Fibroblast of peridontal ligament (primary cell): ENCODE results near the gene CAMSAP1.

Experiments
- DNase-seq: peaks from one replicate; pipeline ENCODE4 v3.0.0-alpha.2; 2010; ENCODE audit errors: extremely low read depth

CAMSAP1 gene

GRCh38 chr9:135941288-135941995 lies 34.1 kb upstream of the CAMSAP1 start:
- no peak for DNase-seq

DNA sequence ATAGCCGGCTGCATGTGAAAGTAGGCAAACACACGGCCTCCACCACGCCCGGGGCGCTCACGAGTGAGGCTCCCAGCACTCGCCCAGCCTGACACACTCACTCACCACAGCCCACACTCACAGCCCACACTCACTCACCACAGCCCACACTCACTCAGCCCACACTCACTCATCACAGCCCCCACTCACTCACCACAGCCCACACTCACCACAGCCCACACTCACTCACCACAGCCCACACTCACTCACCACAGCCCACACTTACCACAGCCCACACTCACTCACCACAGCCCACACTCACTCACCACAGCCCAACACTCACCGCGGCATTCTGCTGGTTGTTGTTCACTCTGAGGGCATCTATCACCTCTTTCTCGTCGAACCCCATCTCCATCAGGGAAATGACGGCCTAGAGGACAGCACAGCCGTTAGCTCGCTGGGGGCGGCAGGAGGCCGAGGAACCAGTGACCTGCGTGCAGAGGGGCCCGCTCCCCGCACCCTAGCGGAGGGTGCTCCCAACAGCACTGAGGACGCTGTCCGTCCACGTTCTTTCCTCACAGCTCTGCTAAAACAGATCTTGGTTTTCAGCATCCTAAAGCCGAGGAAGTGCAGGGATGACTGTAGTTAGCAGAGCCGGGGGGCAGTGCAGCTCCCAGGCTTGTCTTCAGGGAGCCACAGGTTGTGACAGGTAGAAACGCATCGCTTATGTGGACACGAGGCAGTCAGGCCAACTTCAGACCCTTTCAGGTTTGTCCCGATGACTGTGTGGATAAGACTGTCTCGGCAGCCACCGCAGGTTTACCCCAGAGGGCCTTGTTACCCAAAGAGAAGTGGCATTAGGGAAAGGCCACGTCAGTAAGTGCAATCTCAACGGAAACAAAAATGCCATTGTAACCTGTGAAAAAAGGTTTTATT lies 32.3 kb upstream of the CAMSAP1 start:
- no peak for DNase-seq

- no peak for DNase-seq
Measured at GRCh38 chr9:135937521-135938489, 30.5 kb upstream of the CAMSAP1 start.

- DNase-seq, result no peak
Measured at GRCh38 chr9:135933114-135933513, 25.8 kb upstream of the CAMSAP1 start.

- no peak for DNase-seq
Measured at GRCh38 chr9:135932656-135933055, 25.3 kb upstream of the CAMSAP1 start.

DNA sequence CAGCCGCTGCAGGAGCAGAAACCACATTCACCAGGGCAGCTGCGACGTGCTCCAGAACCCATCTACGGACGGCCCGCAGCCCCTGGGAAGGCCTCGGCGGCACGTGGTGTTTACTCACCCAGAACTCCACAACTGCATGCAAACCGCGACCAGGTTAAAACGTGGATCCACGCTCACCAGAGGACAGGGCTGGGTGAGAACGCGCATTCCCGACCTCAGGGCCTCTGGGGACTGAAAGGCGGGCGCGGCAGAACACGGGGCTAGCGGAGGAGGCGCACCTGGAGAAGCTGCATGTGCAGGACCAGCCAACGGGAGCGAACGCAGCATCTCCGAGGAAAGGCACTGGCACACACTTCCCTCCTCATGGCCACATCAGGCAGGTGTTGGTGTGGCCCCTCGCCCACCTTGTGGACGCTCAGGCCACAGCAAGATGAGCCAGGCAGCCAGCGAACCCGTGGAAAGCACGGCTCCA lies 24.0 kb upstream of the CAMSAP1 start:
- DNase-seq, result no peak

- no peak for DNase-seq
Measured at GRCh38 chr9:135930446-135931345, 23.4 kb upstream of the CAMSAP1 start.

DNA sequence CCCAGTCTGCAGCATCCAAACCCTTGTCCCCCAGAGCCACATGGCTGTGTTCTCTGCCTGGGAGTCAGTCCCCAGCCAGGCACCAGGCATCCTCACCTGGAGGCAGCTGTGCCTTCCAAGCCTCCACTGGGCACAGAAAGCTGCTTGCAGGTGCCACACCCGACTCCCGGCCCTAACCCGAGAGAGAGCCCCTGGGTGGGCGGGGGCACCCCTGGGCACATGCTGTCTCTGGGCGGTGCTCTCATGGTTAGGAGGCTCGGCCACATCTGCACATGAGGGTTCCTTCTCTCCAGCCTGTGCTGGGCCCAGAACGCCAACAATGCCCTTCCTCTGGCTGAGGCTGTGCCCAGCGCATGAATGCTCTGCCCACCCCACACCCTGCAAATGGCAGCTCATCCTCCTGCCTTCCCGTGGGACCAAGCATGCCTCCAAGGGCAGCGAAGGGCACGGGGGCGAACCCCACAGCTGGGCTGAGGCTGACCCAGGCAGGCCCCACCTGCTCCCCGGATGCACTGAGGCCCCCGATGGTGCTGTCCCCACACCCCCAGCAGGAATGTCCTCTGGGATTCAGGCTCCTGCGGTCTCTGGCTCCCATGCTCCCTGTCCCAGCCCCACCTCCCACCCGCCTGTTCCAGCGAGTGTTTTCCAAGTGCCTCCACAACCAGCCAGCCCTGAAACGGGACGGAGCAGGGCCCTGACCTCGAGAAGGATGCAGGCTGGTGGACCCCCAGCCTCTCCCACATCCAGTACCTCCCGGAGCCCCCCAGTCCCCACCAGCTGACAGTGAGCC lies 22.5 kb upstream of the CAMSAP1 start:
- no peak for DNase-seq

- DNase-seq, result no peak
Measured at GRCh38 chr9:135928731-135929655, 21.6 kb upstream of the CAMSAP1 start.

DNA sequence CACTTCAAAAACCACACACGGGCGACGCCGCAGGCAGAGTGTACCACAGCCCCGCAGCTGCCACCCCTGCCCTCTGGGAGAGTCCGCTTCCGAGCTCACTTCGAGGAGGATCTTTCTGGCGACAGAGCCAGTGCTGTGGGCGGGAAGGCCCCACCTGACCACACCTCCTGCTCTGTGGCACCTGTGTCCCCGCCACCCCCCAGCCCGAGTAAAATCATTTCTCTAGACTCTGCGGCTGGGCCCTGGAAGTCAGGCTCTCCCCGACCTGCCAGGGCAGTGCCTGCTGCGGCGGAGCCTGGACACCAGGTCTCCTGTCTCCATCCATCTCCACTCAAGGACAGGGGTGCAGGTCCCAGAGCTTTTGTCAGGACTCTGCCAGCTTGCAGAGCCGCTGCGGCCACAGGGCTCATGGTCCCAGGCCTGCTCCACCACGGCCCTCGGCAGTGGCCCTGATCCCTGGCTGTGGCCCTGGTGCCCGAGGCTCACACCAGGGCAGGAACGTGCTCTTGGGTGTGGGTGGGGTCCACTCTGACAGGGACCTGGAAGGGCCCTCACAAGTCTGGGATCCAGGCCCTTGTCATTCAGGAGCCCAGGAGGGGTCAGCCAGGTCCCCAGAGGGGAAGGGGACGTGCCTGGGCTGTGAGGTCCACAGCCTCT lies 20.9 kb upstream of the CAMSAP1 start:
- no peak for DNase-seq

DNA sequence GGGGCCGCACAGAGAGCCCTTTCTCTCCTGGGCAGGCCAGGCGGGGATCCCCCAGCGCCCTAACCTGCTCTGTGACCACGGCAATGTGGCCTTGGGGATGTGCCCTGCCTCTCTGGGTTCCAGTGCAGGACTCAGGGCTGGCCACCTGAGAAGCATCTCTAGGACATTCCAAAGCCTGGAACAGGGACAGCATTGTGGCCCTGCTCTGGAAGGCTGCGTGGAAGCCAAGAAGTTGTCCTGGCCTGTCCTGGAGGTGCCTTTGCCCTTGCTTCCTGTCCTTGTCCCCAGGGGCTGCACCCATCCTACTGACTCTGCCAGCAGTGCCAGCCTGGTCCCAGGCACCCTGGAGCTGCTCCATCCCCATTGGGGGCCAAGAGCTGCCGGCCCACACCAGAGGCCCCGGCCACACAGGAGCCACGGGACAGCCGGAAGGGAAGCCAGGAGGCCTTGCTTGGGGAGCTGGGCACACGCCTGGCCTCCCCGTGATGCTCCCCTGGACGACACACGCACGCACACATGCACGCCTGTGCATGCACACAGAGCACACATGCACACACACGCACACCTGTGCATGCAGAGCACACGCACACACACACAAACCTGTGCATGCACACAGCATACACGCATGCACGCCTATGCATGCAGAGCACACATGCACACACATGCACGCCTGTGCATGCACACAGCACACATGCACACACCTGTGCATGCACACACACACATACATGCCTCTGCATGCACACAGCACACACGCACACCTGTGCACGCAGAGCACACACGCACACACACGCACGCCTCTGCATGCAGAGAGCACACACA lies 20.1 kb upstream of the CAMSAP1 start:
- DNase-seq, result no peak

DNA sequence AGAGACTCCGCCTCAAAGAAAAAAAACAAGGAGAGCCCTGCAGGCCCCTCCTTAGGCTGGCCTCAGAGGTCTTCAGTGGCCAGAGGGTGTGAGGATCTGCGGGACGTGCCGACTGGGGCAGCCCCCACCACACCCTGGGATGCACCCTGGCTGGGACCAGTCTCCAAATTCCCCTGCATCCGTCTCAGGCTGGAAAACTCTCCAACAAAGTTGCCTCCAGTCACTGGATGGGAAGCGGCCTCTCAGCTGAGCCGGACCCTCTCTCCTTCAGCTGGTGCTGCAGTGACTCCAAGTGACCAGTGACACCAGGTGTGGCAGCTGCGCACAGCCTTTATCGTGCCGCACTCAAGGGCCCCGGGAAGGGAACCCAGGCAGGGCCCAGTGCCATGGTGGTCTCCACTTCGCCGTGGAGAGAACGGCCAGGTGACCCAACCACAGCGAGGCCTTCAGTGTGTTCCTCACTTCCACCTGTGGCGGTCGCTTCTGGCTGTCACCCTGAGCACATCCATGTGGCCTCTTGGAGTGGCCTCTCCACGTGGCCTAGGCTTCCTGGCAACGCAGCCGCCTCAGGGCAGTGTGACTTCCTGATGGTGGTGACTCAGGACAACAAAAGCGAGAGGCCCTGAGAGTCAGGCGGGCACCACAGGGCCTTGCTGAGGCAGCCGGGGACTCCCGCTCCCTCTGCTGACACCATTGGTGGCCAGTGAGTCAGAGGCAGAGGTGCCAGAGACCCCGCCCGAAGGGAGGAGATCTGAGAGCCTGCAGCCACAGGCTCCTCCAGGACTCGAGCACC lies 19.3 kb upstream of the CAMSAP1 start:
- DNase-seq, result peak; percentile 35

DNA sequence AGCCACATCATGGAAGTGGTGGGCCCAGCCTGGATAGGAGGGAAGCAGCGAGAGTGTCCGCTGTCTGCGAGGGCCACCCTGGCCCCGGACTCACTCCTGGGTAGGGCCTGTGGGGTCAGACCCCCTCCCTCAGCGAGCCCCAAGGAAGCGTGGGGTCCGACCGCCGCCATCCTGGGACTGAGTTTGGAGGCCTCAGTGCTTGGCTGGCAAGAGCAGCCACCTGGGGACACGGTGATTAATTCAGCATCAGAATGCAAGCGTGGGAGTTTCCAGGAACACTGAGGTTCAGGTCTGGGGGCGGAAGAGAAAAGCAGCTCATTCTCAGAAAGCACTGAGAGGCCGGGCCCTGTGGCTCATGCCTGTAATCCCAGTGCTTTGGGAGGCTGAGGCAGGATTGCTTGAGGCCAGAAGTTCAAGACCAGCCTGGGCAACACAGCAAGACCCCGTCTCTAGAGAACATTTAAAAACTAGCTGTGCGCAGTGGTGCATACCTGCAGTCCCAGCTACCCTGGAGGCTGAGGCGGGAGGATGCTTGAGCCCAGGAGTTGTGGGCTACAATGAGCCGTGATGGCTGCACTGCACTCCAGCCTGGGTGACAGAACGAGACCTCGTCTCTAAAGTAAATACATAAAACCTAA lies 18.3 kb upstream of the CAMSAP1 start:
- DNase-seq, result no peak

GRCh38 chr9:135924628-135925338 lies 17.4 kb upstream of the CAMSAP1 start:
- DNase-seq, result no peak

DNA sequence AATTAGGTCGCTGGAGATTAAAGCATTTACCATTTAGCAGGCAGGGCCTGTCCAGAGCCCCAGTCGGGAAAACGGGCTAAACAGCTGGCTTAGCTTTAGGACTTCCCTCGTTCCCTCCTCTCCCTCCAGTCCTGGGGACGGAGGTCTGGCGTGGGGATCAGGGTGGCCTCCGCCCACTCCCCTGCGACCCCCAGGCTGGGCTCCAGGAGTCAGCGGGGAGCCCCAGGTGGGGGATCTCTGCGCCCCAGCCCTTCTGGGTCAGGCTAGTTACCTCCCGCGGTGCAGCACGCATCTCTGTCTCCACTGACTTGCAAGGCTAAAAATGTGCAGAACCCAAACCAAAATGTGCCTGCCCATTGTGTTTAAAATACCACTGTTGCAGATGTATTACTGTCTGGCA lies 16.2 kb upstream of the CAMSAP1 start:
- DNase-seq, result no peak
